Measurements from ENCODE around the gene GCC2. TPM values are rescaled to one million over a fixed set of nuclear protein-coding genes. Genes with fewer than 3 reads are reported as not detected.

Gene GCC2
- total and polyA plus RNA-seq, 11 donors, result 6.4 to 39.5 (median 25.0) TPM

DNA sequence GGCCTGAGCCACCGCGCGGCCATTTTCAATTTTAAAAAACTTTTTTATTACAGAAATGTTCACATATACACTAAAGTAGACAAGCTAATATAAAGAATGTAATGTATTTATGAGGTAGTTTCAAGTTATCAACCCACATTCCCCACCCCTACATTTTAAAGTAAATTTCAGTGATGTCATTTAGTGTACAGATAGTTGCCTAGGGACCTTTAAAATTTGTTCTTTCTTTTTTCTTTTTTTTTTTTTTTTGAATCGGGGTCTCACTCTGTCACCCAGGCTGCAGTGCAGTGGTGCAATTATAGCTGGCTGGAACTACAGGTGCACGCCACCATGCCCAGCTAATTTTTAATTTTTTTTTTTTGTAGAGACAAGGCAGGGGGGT lies 82.7 kb downstream of the GCC2 start:
- Histone ChIP-seq H3K27ac (no peak overlapping the region), H3K4me1 (peaks cover 0 to 19% (median 13%) of the 10 kb centered on the region in 12 donors), H3K27me3 (no peaks in the 10 kb centered on the region), H3K9me3 (no peaks in the 10 kb centered on the region), H3K36me3 (no peaks in the 10 kb centered on the region), H3K4me3 (no peak overlapping the region)
- intact Hi-C loops (cut with DNase I), result loop anchor here in 4 of 10 donors (10.0 kb wide), 2 partner anchors 53 to 103 kb away; no protein-coding TSS in a partner anchor
- ATAC-seq (no peak), DNase-seq (no peak)
- 82 to 93% (median 87%) methylated on average over 5 of the region's 5 CpGs for WGBS, 4 donors
- TF ChIP-seq, protein P1, sequence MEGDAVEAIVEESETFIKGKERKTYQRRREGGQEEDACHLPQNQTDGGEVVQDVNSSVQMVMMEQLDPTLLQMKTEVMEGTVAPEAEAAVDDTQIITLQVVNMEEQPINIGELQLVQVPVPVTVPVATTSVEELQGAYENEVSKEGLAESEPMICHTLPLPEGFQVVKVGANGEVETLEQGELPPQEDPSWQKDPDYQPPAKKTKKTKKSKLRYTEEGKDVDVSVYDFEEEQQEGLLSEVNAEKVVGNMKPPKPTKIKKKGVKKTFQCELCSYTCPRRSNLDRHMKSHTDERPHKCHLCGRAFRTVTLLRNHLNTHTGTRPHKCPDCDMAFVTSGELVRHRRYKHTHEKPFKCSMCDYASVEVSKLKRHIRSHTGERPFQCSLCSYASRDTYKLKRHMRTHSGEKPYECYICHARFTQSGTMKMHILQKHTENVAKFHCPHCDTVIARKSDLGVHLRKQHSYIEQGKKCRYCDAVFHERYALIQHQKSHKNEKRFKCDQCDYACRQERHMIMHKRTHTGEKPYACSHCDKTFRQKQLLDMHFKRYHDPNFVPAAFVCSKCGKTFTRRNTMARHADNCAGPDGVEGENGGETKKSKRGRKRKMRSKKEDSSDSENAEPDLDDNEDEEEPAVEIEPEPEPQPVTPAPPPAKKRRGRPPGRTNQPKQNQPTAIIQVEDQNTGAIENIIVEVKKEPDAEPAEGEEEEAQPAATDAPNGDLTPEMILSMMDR (IDR thresholded peaks at IDR 0.05), result no peak
- TF ChIP-seq POLR2A (IDR thresholded peaks at IDR 0.05), result no peak

DNA sequence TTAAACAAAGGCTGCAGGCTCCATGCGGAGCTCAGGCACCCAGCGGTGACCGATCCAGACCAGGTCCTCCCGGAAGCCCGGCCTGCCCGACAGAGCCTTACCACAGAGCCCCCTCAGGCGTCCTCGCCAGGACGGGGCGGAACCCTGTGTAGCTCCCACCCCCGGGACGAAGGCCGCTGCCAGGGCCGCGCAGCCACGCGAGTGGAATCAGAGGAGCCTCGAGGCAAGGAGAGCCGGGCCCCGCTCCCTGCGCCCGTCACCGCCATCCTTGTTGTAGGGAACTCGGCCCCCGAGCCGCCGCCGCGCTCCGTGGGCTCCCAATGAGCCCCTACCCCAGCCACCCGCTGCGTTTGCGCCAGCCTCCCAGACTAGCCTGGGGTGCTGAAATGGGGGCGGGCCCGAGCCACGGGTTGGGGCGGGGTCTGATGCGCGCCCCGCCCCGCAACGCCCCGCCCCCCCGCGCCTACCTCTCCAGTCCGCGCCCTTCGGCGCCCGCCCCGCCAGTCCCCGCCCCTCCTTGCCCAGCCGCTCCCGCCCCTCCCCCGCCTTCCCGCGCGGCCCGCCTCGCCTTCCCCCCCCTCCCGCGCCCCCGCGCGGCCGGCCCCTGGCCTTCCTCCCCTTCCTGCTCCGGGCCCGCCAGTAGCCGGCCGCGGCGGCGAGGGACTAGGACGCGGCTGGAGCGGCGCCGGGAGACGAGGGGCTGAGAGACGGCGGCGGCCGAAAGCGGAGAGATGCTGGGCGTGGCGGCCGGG lies 85.0 kb downstream of the GCC2 start, which contains the start of gene LIMS1:
LIMS1 (plus strand) TSS at position 639 of the 752 bp plus-strand sequence; CDS start at position 732, 93 bp downstream.
- peak within 1 kb of the TSS; percentile 58 to 94 (median 91) for H3K27ac ChIP-seq
- intact Hi-C loops (cut with DNase I), result loop anchor here in 6 of 10 donors (2.0 to 10.0 kb wide), 5 partner anchors 45 to 101 kb away; no protein-coding TSS in a partner anchor
- WGBS, 4 donors, result 1% methylated on average over 25 to 81 of the region's 87 CpGs
- no peaks in the 10 kb centered on the region for H3K9me3 ChIP-seq
- H3K27me3 ChIP-seq, result no peaks in the 10 kb centered on the region
- peaks cover 0 to 31% (median 15%) of the 10 kb centered on the region in 12 donors for H3K4me1 ChIP-seq
- ATAC-seq, result peak; percentile 88 to 98 (median 98)
- peak; percentile 94 to 96 (median 95) for DNase-seq
- no peaks in the 10 kb centered on the region for H3K36me3 ChIP-seq
- TF ChIP-seq POLR2A (IDR thresholded peaks at IDR 0.05), result peak; percentile 34 to 73
- TF ChIP-seq, protein P1 (IDR thresholded peaks at IDR 0.05), result peak in 3 of 12 donors; percentile 14 to 27 (median 23)
- peak within 1 kb of the TSS; percentile 50 to 98 (median 77) for H3K4me3 ChIP-seq

DNA sequence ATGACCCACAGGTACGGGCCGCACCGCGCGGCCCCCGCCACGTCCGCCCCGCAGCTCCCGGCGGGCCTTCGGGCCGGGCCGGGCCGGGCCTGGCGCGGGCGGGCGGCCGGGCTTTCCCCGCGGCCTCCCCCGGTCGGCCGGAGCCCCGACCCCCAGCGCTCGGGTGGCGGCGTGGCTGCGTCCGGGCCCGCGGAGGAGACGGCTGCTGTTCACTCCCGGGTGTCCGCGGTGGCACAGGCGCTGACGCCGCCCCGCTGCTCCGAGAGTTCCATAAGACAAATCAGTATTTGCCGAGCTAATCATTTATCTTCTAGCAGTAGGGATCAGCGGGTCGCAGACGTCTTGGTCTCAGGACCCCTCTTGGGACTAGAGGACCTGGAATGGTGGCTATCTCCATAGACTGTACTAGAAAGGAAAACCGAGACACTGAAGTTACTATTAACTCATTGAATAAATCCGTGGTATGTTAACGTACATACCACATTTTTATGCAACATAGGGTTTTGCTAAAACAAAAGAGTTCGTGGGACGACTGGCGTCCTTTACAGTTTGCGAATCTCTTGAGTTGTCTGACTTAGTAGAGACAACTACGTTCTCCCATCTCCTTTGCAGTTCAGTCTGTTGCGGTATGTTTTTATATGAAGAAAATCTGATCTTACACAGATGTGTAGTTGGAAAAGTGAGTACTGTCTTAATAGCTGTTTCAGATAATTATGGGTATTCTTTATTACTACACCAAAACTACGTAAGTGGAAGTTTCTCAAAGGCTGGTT lies 85.8 kb downstream of the GCC2 start:
- no peaks in the 10 kb centered on the region for H3K9me3 ChIP-seq
- WGBS, 4 donors, result 0 to 1% (median 1%) methylated on average over 13 to 57 of the region's 57 CpGs
- DNase-seq (peak; percentile 27 to 75 (median 45)), ATAC-seq (no peak)
- H3K27me3 ChIP-seq, result no peaks in the 10 kb centered on the region
- TF ChIP-seq, protein P1 (IDR thresholded peaks at IDR 0.05), result no peak
- TF ChIP-seq POLR2A (IDR thresholded peaks at IDR 0.05), result no peak
- peak overlapping the region; percentile 33 to 94 (median 86) for H3K27ac ChIP-seq
- H3K4me3 ChIP-seq, result peak overlapping the region; percentile 50 to 98 (median 77)
- peaks cover 0 to 31% (median 15%) of the 10 kb centered on the region in 12 donors for H3K4me1 ChIP-seq
- intact Hi-C loops (cut with DNase I), result loop anchor here (2.0 to 10.0 kb wide), 7 partner anchors 43 to 100 kb away; no protein-coding TSS in a partner anchor
- no peaks in the 10 kb centered on the region for H3K36me3 ChIP-seq

DNA sequence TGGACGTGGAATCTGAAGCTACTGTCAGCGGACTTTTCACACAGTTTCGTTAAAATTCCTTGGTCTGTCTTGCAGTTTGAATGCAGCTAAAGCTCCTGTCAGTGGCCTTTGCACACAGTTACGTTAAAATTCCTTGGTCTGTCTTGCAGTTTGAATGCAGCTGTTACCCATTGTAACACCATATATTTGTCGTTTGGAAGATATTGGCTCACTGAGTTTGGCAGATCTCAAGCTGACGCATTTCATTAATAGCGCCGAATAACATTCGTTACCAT lies 86.3 kb downstream of the GCC2 start:
- peaks cover 0 to 31% (median 15%) of the 10 kb centered on the region in 12 donors for H3K4me1 ChIP-seq
- ATAC-seq, result no peak
- H3K36me3 ChIP-seq, result no peaks in the 10 kb centered on the region
- peak overlapping the region in 10 of 12 donors; percentile 77 to 94 (median 90) for H3K27ac ChIP-seq
- no peaks in the 10 kb centered on the region for H3K9me3 ChIP-seq
- peak overlapping the region; percentile 50 to 98 (median 77) for H3K4me3 ChIP-seq
- DNase-seq, result no peak
- TF ChIP-seq POLR2A (IDR thresholded peaks at IDR 0.05), result no peak
- TF ChIP-seq, protein P1 (IDR thresholded peaks at IDR 0.05), result no peak
- no peaks in the 10 kb centered on the region for H3K27me3 ChIP-seq
- intact Hi-C loops (cut with DNase I), result loop anchor here (2.0 to 10.0 kb wide), 7 partner anchors 42 to 100 kb away; no protein-coding TSS in a partner anchor
- 12 to 21% (median 16%) methylated on average over 9 of the region's 9 CpGs for WGBS, 4 donors
